ENCODE data around the gene TMEM121. TPM values are rescaled to one million over a fixed set of nuclear protein-coding genes. Genes with fewer than 3 reads are reported as not detected.

Gene TMEM121
- total and polyA plus RNA-seq, 5 experiments from 2014 or later, result 1.6 to 6.6 (median 4.4) TPM

DNA sequence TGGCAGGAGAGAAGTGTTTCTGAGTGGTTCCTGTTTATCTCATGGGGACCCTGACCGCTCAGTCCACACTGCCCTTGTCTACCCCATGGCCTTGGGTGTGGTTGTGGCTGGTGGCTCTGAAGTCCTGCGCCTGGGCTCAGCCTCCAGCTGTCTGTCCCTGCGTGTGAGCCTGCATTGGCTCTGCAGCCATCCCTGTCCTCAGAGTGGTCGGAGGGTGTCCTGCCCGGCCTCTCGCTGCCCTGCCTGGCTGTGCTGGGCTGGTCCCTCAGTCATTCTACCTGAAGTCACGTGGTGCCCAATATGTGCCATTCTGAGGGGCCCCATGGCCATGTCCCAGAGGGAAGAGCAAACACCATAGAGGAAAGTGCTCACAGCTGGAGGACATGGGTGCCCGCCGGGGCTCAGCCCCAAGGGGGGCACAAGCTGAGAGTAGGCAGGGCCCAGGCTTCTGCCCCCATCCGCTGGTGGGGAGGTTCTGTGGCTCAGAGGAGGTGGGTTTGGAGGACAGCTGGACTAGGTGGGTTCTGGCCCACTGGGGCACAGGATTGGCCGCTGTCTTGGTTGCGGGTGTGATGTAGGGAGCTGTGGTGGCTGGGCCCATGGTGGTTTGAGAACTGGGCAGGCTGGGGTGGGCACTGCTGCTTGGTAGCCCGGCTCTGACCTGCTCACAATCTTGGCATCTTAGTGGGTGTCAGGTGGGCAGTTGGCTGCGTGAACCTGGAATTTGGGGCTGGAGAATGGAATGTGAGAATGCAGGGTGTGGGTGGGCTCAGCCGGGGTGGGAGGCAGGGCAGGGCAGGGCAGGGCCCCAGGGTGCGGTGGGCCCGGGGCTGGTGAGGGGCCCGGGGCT is 23.7 kb upstream of the TMEM121 start:
- Mint-ChIP-seq H3K4me1 (peaks cover 0 to 1% (median 0%) of the 10 kb centered on the region in 4 donors), H3K27me3 (peaks cover 0 to 15% (median 2%) of the 10 kb centered on the region in 5 donors), H3K4me3 (no peak overlapping the region), H3K27ac (peak overlapping the region in 4 of 10 donors; percentile 13 to 73 (median 44)), H3K9me3 (no peaks in the 10 kb centered on the region), H3K36me3 (peaks cover 0 to 2% (median 0%) of the 10 kb centered on the region in 3 donors)
- POLR2A ChIA-PET, result interaction anchor here (1.2 kb wide), 1 partner anchor 22 kb away, joined by 3 read pairs; no protein-coding TSS in a partner anchor
- peak in 1 of 10 donors; percentile 31 for DNase-seq
- no peak for ATAC-seq

DNA sequence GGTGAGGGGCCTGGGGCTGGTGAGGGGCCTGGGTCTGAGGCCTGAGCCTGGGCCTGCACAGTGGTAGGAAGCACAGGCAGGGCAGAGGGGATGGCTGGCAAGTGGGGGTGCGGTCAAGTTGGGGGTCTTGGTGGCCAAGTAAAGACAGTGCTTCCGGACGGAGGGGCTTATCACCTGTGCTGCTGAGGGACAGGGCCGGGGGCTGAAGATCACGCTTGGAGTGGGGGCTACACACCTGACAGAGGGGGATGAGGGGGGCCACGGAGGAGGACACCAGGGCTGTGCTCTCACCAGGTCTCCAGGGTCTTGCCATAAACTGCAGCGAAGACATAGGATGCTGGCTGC is 23.1 kb upstream of the TMEM121 start:
- no peaks in the 10 kb centered on the region for H3K9me3 Mint-ChIP-seq
- peaks cover 0 to 3% (median under 1%) of the 10 kb centered on the region in 4 donors for H3K4me1 Mint-ChIP-seq
- H3K27ac Mint-ChIP-seq, result no peak overlapping the region
- H3K27me3 Mint-ChIP-seq, result peaks cover 3 to 21% (median 6%) of the 10 kb centered on the region in 5 donors
- no peak overlapping the region for H3K4me3 Mint-ChIP-seq
- peaks cover 0 to 1% (median 0%) of the 10 kb centered on the region in 3 donors for H3K36me3 Mint-ChIP-seq
- DNase-seq (peak in 1 of 10 donors; percentile 34), ATAC-seq (no peak)
- POLR2A ChIA-PET, result no interaction called here

GRCh38 chr14:105503935-105504692 is 22.3 kb upstream of the TMEM121 start:
- DNase-seq, result peak in 1 of 10 donors; percentile 45
- peaks cover 0 to 3% (median under 1%) of the 10 kb centered on the region in 4 donors for H3K4me1 Mint-ChIP-seq
- POLR2A ChIA-PET, result no interaction called here
- no peak for ATAC-seq
- H3K4me3 Mint-ChIP-seq, result no peak overlapping the region
- no peaks in the 10 kb centered on the region for H3K36me3 Mint-ChIP-seq
- H3K9me3 Mint-ChIP-seq, result no peaks in the 10 kb centered on the region
- peaks cover 7 to 30% (median 10%) of the 10 kb centered on the region in 5 donors for H3K27me3 Mint-ChIP-seq
- H3K27ac Mint-ChIP-seq, result no peak overlapping the region

DNA sequence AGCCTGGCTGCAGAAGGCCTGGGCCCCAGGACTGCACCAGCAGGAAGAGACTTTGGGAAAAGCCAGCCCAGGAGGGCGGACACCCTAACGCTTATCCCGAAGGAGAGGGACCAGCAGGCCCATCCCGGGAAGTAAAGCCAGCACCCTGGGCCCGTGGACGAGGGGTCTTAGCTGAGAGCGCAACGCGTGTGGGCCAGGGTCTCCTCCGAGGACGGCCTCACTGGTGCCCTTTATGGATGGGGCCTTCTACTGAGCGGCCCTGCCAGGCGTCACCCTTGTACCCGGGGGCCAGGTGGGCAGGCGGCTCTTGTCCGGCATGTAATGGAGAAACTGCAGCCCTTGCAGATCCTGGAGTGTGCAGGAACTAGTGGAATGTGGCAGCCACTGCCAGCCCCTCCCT is 21.3 kb upstream of the TMEM121 start:
- Mint-ChIP-seq H3K4me3 (no peak overlapping the region), H3K4me1 (peaks cover 0 to 3% (median under 1%) of the 10 kb centered on the region in 4 donors), H3K9me3 (no peaks in the 10 kb centered on the region), H3K27ac (no peak overlapping the region), H3K36me3 (no peaks in the 10 kb centered on the region), H3K27me3 (peaks cover 7 to 31% (median 10%) of the 10 kb centered on the region in 5 donors)
- ATAC-seq (no peak), DNase-seq (peak in 1 of 10 donors; percentile 16)
- POLR2A ChIA-PET, result no interaction called here

DNA sequence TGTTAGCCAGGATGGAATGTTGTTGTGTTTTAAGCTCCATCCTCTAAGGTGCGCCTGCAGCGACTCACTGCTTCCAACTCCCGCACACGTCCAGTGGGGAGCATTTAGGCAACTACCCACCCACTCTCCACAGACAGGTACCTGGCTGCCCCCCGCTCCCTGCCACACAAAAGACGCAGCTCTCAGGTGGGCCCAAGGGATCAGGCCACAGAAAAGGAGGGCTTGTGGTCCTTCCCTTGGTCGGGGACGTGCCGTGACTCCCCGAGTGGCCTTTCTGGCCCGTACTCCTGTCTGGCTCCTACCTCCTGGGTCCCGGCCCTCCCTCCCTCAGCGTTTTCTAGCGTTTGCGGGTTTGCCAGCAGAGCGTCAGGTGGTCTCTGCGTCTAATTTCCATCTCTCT is 19.1 kb upstream of the TMEM121 start:
- ATAC-seq, result no peak
- H3K27ac Mint-ChIP-seq, result peak overlapping the region in 1 of 10 donors; percentile 5
- no peaks in the 10 kb centered on the region for H3K9me3 Mint-ChIP-seq
- H3K4me3 Mint-ChIP-seq, result no peak overlapping the region
- H3K36me3 Mint-ChIP-seq, result no peaks in the 10 kb centered on the region
- H3K27me3 Mint-ChIP-seq, result peaks cover 10 to 42% (median 19%) of the 10 kb centered on the region in 5 donors
- H3K4me1 Mint-ChIP-seq, result peaks cover 0 to 3% (median under 1%) of the 10 kb centered on the region in 4 donors
- peak in 1 of 10 donors; percentile 35 for DNase-seq
- POLR2A ChIA-PET, result interaction anchor here (0.6 kb wide), 1 partner anchor 421 kb away, joined by 8 read pairs; no protein-coding TSS in a partner anchor

DNA sequence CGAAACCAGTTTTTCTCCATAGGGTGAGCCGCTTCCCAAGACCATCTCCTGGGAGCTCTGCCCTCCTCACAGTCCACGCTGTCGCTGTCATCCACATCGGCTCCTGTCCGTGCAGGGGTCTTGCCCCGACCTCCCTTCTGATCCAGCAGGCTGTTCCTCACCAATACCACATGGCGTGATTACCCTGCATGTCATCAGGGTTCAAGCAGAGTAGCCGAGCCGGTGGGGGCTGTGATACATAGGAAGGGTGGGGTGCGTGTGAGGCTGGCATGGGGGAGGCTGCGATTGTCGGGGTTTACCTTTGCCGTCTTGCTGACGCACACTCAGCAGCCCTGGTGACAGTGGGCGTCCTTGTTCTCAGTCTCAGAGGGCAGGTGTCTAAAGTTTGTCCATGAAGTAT is 18.3 kb upstream of the TMEM121 start:
- POLR2A ChIA-PET, result no interaction called here
- H3K36me3 Mint-ChIP-seq, result no peaks in the 10 kb centered on the region
- no peak overlapping the region for H3K27ac Mint-ChIP-seq
- no peak overlapping the region for H3K4me3 Mint-ChIP-seq
- no peaks in the 10 kb centered on the region for H3K9me3 Mint-ChIP-seq
- ATAC-seq (no peak), DNase-seq (peak in 1 of 10 donors; percentile 34)
- H3K4me1 Mint-ChIP-seq, result peaks cover 0 to 3% (median under 1%) of the 10 kb centered on the region in 4 donors
- H3K27me3 Mint-ChIP-seq, result peaks cover 13 to 48% (median 21%) of the 10 kb centered on the region in 5 donors

- peaks cover 13 to 51% (median 24%) of the 10 kb centered on the region in 5 donors for H3K27me3 Mint-ChIP-seq
These were observed 17.8 kb upstream of the TMEM121 start for GRCh38 chr14:105508601-105509000.

GRCh38 chr14:105517096-105517495 is 9.3 kb upstream of the TMEM121 start:
- Mint-ChIP-seq H3K27me3 (peaks cover 19 to 43% (median 22%) of the 10 kb centered on the region in 5 donors), H3K4me3 (no peak overlapping the region), H3K27ac (no peak overlapping the region), H3K36me3 (no peaks in the 10 kb centered on the region), H3K9me3 (peaks cover 0 to 2% (median 0%) of the 10 kb centered on the region in 9 donors), H3K4me1 (no peaks in the 10 kb centered on the region)
- POLR2A ChIA-PET, result no interaction called here
- ATAC-seq (no peak), DNase-seq (no peak)

More at GRCh38 chr14:105508601-105509000, 17.8 kb upstream of the TMEM121 start:
- Mint-ChIP-seq H3K27ac (peak overlapping the region in 1 of 10 donors; percentile 82), H3K9me3 (no peaks in the 10 kb centered on the region), H3K36me3 (no peaks in the 10 kb centered on the region), H3K4me3 (no peak overlapping the region), H3K4me1 (peaks cover 0 to 3% (median under 1%) of the 10 kb centered on the region in 4 donors)
- ATAC-seq, result no peak
- POLR2A ChIA-PET, result no interaction called here
- no peak for DNase-seq

DNA sequence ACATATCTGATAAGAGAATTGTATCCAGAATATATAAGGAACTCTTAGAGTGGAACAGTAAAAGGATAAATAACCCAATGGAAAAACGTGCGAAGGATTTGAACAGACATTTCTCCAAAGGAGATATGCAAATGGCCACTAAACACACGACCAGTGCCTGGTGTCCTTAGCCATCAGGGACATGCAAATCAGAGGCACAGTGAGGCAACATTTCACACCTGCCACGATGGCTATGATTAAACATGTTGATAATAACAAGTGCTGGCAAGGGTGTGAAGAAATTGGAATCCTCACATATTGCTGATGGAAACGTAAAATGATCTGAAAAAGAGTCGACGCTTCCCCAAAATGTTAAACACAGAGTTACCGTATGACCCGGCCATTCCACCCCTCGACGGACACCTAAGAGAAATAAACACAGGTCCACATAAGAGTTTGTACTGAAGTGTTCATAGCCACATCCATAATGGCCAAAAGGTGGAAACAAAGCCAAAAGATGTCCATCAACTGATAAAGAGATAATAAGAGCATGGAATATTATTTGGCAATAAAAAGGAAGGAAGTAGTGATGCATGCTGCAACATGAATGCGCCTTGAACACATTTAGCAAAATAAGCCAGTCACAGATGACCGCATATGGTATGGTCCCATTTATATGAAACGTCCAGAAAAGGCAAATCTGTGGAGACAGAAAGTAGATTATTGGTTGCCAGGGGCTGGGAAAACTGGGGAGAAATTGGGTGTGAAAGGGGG is 6.3 kb upstream of the TMEM121 start:
- DNase-seq (no peak), ATAC-seq (no peak)
- Mint-ChIP-seq H3K27me3 (peaks cover 13 to 29% (median 17%) of the 10 kb centered on the region in 5 donors), H3K9me3 (peaks cover 0 to 8% (median 3%) of the 10 kb centered on the region in 9 donors), H3K4me3 (no peak overlapping the region), H3K36me3 (no peaks in the 10 kb centered on the region), H3K4me1 (no peaks in the 10 kb centered on the region), H3K27ac (no peak overlapping the region)
- POLR2A ChIA-PET, result interaction anchor here (0.7 kb wide), 1 partner anchor 633 kb away, joined by 3 read pairs; no protein-coding TSS in a partner anchor

GRCh38 chr14:105525326-105525725 is 1.1 kb upstream of the TMEM121 start:
- peak overlapping the region in 9 of 10 donors; percentile 54 to 72 (median 57) for H3K4me3 Mint-ChIP-seq
- POLR2A ChIA-PET, result no interaction called here
- H3K9me3 Mint-ChIP-seq, result peaks cover 0 to 8% (median 3%) of the 10 kb centered on the region in 9 donors
- DNase-seq (no peak), ATAC-seq (no peak)
- H3K36me3 Mint-ChIP-seq, result no peaks in the 10 kb centered on the region
- H3K27me3 Mint-ChIP-seq, result peaks cover 1 to 14% (median 8%) of the 10 kb centered on the region in 5 donors
- H3K27ac Mint-ChIP-seq, result peak overlapping the region in 2 of 10 donors; percentile 11 to 29
- H3K4me1 Mint-ChIP-seq, result peaks cover 5 to 21% (median 18%) of the 10 kb centered on the region in 4 donors

DNA sequence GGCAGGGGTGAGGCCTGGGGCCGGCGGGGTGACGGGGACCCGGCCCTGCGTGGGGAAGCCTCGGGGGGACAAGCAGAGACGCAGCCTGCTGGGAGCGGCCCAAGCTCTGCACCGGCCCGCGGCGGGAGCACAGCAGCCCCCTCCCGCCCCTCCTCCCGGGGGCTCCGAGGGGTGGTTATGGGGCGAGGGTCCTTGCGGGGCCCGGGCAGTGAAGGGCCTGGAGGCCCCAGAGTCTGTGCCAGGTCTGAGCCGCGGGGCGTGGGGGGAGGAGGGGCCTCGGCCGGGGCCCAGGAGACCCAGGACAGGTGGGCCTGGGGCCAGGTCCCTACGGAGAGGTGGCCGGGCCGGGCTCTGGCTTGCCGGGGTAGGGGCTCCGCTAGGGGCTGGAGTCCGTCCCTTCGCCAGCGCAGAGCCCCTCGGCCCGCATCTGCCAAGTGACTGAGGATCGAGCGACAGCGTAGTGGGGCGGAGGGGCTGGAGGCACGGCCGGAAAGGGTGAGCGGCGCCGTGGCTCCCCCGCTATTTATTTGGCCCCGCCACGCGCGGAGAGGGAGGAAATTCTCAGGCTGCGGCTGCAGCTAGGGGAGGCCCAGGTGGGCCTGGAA is 495 bp downstream of the TMEM121 start:
- Mint-ChIP-seq H3K27ac (peak overlapping the region in 2 of 10 donors; percentile 73 to 79), H3K4me1 (peaks cover 5 to 28% (median 23%) of the 10 kb centered on the region in 4 donors), H3K27me3 (peaks cover 0 to 14% (median 7%) of the 10 kb centered on the region in 5 donors), H3K36me3 (no peaks in the 10 kb centered on the region), H3K4me3 (peak overlapping the region; percentile 61 to 88 (median 79)), H3K9me3 (peaks cover 0 to 8% (median 3%) of the 10 kb centered on the region in 9 donors)
- ATAC-seq, result no peak
- peak in 1 of 10 donors; percentile 28 for DNase-seq
- POLR2A ChIA-PET, result interaction anchor here (2.7 to 5.1 kb wide), 2 partner anchors 36 to 46 kb away, joined by 13 to 31 read pairs; partner anchors contain the start of gene TEDC1
